Measurements from ENCODE around the gene PRRT3. TPM values are rescaled to one million over a fixed set of nuclear protein-coding genes. Genes with fewer than 3 reads are reported as not detected.
"Not testable (repeated sequence)": the region's sequence is repeated elsewhere in the genome, so short reads cannot be mapped to it uniquely, and the experiment has no call there.

Gene PRRT3
- total RNA-seq, 1 experiment from 2014 or later: 4.4 TPM

DNA sequence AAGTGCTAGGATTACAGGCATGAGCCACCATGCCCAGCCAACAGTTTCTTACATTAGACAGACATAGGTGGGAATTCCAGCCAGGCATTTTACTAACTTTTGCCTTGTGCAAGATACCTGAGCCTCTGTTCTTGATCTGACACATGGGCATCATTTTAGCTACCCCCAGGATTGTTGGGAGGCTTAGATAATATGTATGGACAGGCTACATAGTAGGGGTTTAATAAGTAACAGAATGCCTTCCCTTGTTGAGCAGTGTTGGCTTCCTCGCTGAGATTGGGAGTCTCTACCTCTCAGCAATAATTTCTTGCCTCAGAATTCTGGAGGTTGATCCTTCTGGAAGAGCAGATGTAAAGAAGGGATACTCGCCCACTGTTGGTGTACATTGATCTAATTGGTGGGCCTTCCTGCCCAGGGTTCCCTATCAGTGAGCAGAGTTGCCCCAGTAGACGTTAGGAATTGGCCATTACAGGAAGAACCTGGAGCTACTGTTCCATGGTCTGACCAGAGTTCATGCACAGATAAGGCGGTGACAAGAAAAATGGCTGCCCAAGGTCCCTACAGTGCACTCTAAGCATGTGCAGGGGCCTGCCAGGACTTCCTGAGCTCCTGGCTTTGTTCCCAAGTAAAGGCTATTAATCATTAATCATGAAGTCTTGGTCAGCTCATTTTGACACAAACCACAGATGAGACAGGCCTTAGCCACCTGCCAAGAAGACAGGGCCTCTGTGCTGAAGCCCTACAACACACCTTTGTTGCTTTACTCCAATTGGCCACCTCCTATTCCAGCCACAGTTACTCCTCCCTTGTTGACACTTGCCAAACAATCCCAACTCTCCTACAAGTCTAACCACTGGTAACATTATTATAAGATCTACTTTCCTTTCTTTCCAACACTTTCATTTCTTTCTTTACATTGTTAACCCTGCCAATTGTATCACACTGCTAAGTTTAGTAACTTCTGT, 54.5 kb downstream of the PRRT3 start:
- ChIA-PET POLR2A (ENCODE audit: unreplicated experiment) (interaction anchor here (0.5 to 1.1 kb wide), 2 partner anchors 15 to 35 kb away, joined by 5 to 8 read pairs; no protein-coding TSS in a partner anchor), CTCF (interaction anchor here (0.6 to 1.0 kb wide), 4 partner anchors 19 to 84 kb away, joined by 3 to 8 read pairs (median 4); partner anchors contain the start of gene IL17RC)
- Histone ChIP-seq H3K9me2 (replicated peaks; ENCODE audit: low read length) (no peaks in the 10 kb centered on the region), H4K20me1 (ENCODE audit: low read length) (no peaks in the 10 kb centered on the region), H3K27ac (ENCODE audit: low read length) (peak overlapping the region; percentile 93), H3K4me3 (ENCODE audit: low read length) (peak overlapping the region; percentile 46), H3K9me3 (ENCODE audit: low read length) (no peaks in the 10 kb centered on the region), H3K27me3 (ENCODE audit: low read length) (no peaks in the 10 kb centered on the region), H3K79me2 (ENCODE audit: low read length) (peaks cover 16% of the 10 kb centered on the region), H3K4me1 (ENCODE audit: insufficient read depth, low read length) (peaks cover 57% of the 10 kb centered on the region), H3K9ac (ENCODE audit: low read length) (peak overlapping the region; percentile 65), H3K4me2 (ENCODE audit: low read length) (peak overlapping the region; percentile 79), H2AFZ (ENCODE audit: low read length) (peak overlapping the region; percentile 44; the same call in 1 of the 2 replicates), H3K36me3 (ENCODE audit: low read depth, low read length) (peaks cover 13% of the 10 kb centered on the region; the same call in 1 of the 2 replicates), H3F3A (ENCODE audit: low read length, unreplicated experiment) (peaks cover 20% of the 10 kb centered on the region)
- BruUV-seq (replicated peaks): TSS peak; percentile 56
- ATAC-seq (peak; percentile 85), DNase-seq (peak; percentile 99)
- no peak for TF ChIP-seq EZH2 (IDR thresholded peaks at IDR 0.05; ENCODE audit: low read length, unreplicated experiment)
- no peak for TF ChIP-seq EZH2phosphoT487 (IDR thresholded peaks at IDR 0.05; ENCODE audit: borderline replicate concordance, low read length)
- TF ChIP-seq, protein P1, sequence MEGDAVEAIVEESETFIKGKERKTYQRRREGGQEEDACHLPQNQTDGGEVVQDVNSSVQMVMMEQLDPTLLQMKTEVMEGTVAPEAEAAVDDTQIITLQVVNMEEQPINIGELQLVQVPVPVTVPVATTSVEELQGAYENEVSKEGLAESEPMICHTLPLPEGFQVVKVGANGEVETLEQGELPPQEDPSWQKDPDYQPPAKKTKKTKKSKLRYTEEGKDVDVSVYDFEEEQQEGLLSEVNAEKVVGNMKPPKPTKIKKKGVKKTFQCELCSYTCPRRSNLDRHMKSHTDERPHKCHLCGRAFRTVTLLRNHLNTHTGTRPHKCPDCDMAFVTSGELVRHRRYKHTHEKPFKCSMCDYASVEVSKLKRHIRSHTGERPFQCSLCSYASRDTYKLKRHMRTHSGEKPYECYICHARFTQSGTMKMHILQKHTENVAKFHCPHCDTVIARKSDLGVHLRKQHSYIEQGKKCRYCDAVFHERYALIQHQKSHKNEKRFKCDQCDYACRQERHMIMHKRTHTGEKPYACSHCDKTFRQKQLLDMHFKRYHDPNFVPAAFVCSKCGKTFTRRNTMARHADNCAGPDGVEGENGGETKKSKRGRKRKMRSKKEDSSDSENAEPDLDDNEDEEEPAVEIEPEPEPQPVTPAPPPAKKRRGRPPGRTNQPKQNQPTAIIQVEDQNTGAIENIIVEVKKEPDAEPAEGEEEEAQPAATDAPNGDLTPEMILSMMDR (conservative IDR thresholded peaks at IDR 0.05; ENCODE audit: low read depth, low read length): no peak
- intact Hi-C loops (cut with micrococcal nuclease): loop anchor here (1.0 to 5.0 kb wide), 4 partner anchors 15 to 55 kb away; partner anchors contain the start of genes CRELD1 and RPUSD3

DNA sequence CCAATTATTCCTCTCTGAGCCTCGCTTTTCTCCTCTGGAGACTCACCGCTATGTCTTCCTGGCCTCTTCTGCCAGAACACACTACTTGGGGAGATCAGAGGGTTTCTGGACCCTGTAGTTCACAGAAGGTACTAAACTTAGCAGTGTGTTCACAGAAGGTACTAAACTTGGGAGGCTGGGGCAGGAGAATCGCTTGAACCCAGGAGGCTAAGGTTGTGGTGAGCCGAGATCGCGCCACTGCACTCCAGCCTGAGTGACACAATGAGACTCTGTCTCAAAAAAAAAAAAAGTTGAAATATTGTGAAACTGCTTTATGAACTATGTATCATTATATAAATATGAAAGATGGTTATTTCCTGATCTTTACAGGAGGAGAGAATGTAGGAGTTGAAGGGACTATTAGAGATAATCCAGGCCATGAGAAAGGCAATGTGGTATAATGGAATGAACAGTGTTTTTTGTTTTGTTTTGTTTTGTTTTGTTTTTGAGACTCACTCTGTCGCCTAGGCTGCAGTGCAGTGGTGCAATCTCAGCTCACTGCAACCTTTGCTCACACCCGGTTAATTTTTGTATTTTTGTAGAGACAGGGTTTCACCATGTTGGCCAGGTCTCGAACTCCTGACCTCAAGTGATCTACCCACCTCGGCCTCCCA, 55.3 kb downstream of the PRRT3 start:
- DNase-seq: peak; percentile 78

GRCh38 chr3:9895715-9896114, 56.5 kb downstream of the PRRT3 start:
- H3K27ac ChIP-seq (ENCODE audit: low read length); H3K9me2 ChIP-seq (replicated peaks; ENCODE audit: low read length); H4K20me1 ChIP-seq (ENCODE audit: low read length); H3K27me3 ChIP-seq (ENCODE audit: low read length); ATAC-seq; BruUV-seq (replicated peaks); CTCF ChIA-PET; H3K4me2 ChIP-seq (ENCODE audit: low read length); H3K9me3 ChIP-seq (ENCODE audit: low read length); H3K9ac ChIP-seq (ENCODE audit: low read length); H2AFZ ChIP-seq (ENCODE audit: low read length); DNase-seq; H3K4me3 ChIP-seq (ENCODE audit: low read length); POLR2A ChIA-PET (ENCODE audit: unreplicated experiment): not testable (repeated sequence)
- peaks cover 20% of the 10 kb centered on the region for H3F3A ChIP-seq (ENCODE audit: low read length, unreplicated experiment)
- peaks cover 60% of the 10 kb centered on the region for H3K4me1 ChIP-seq (ENCODE audit: insufficient read depth, low read length)
- H3K79me2 ChIP-seq (ENCODE audit: low read length): peaks cover 35% of the 10 kb centered on the region
- intact Hi-C loops (cut with micrococcal nuclease): loop anchor here (5.0 kb wide), 1 partner anchor 53 kb away; the partner anchor contains the start of gene RPUSD3
- peaks cover 14% of the 10 kb centered on the region; the same call in 1 of the 2 replicates for H3K36me3 ChIP-seq (ENCODE audit: low read depth, low read length)

More for the DNA sequence above, 55.3 kb downstream of the PRRT3 start:
- peak overlapping the region; percentile 62 for H3K4me2 ChIP-seq (ENCODE audit: low read length)
- CTCF ChIA-PET; H3K9me2 ChIP-seq (replicated peaks; ENCODE audit: low read length); H3K27me3 ChIP-seq (ENCODE audit: low read length); H3K9me3 ChIP-seq (ENCODE audit: low read length); H3K4me3 ChIP-seq (ENCODE audit: low read length); H2AFZ ChIP-seq (ENCODE audit: low read length); H4K20me1 ChIP-seq (ENCODE audit: low read length); BruUV-seq (replicated peaks): not testable (repeated sequence)
- peaks cover 14% of the 10 kb centered on the region; the same call in 1 of the 2 replicates for H3K36me3 ChIP-seq (ENCODE audit: low read depth, low read length)
- peak overlapping the region; percentile 93 for H3K27ac ChIP-seq (ENCODE audit: low read length)
- intact Hi-C loops (cut with micrococcal nuclease): loop anchor here (5.0 kb wide), 1 partner anchor 55 kb away; the partner anchor contains the start of gene RPUSD3
- ATAC-seq: peak; percentile 3; the same call in 1 of the 2 replicates
- H3F3A ChIP-seq (ENCODE audit: low read length, unreplicated experiment): peaks cover 20% of the 10 kb centered on the region
- H3K4me1 ChIP-seq (ENCODE audit: insufficient read depth, low read length): peaks cover 57% of the 10 kb centered on the region
- H3K79me2 ChIP-seq (ENCODE audit: low read length): peaks cover 24% of the 10 kb centered on the region
- POLR2A ChIA-PET (ENCODE audit: unreplicated experiment): interaction anchor here (1.1 kb wide), 1 partner anchor 15 kb away, joined by 5 read pairs; no protein-coding TSS in a partner anchor
- H3K9ac ChIP-seq (ENCODE audit: low read length): peak overlapping the region; percentile 63

Other genes starting within 250 kb of the PRRT3 start
- gene CPNE9, start 248.6 kb downstream of the PRRT3 start, total RNA-seq (2014; rRNA removed): 0.07 TPM in 1 of 2 replicates, not detected in the other
- 27.0 and 29.8 TPM in 2 replicates for gene BRPF1, start 220.7 kb downstream of the PRRT3 start, total RNA-seq (2014; rRNA removed)
- 38.7 and 47.3 TPM in 2 replicates for gene OGG1, start 202.5 kb downstream of the PRRT3 start, total RNA-seq (2014; rRNA removed)
- gene CAMK1, start 182.5 kb downstream of the PRRT3 start, total RNA-seq (2014; rRNA removed): 36.6 and 53.2 TPM in 2 replicates
- gene TADA3, start 159.9 kb downstream of the PRRT3 start, total RNA-seq (2014; rRNA removed): 85.4 and 85.9 TPM in 2 replicates
- 131 and 223 TPM in 2 replicates for gene ARPC4, start 159.3 kb downstream of the PRRT3 start, total RNA-seq (2014; rRNA removed)
- gene TTLL3, start 142.1 kb downstream of the PRRT3 start, total RNA-seq (2014; rRNA removed): 8.4 and 11.6 TPM in 2 replicates
- 54.1 and 76.1 TPM in 2 replicates for gene RPUSD3, start 108.4 kb downstream of the PRRT3 start, total RNA-seq (2014; rRNA removed)
- gene CIDEC, start 72.2 kb downstream of the PRRT3 start, total RNA-seq (2014; rRNA removed): not detected in 2 replicates
- 32.5 and 34.1 TPM in 2 replicates for gene JAGN1, start 61.8 kb downstream of the PRRT3 start, total RNA-seq (2014; rRNA removed)
- 4.0 and 4.7 TPM in 2 replicates for gene IL17RE, start 49.6 kb downstream of the PRRT3 start, total RNA-seq (2014; rRNA removed)
- gene IL17RC, start 35.3 kb downstream of the PRRT3 start, total RNA-seq (2014; rRNA removed): 116 and 138 TPM in 2 replicates
- gene CRELD1, start 18.6 kb downstream of the PRRT3 start, total RNA-seq (2014; rRNA removed): 22.0 and 28.3 TPM in 2 replicates
- gene EMC3, start 34.4 kb upstream of the PRRT3 start, total RNA-seq (2014; rRNA removed): 55.8 and 77.1 TPM in 2 replicates
- 58.7 and 67.9 TPM in 2 replicates for gene FANCD2, start 74.0 kb upstream of the PRRT3 start, total RNA-seq (2014; rRNA removed)
- gene FANCD2OS, start 155.8 kb upstream of the PRRT3 start, total RNA-seq (2014; rRNA removed): not detected in 2 replicates
- gene BRK1, start 163.3 kb upstream of the PRRT3 start, total RNA-seq (2014; rRNA removed): 110 and 140 TPM in 2 replicates
- gene VHL, start 189.4 kb upstream of the PRRT3 start, total RNA-seq (2014; rRNA removed): 45.0 and 51.5 TPM in 2 replicates
- 4.7 and 5.5 TPM in 2 replicates for gene IRAK2, start 212.5 kb upstream of the PRRT3 start, total RNA-seq (2014; rRNA removed)